ENCODE measurements around the gene ZSWIM1.

Gene ZSWIM1

DNA sequence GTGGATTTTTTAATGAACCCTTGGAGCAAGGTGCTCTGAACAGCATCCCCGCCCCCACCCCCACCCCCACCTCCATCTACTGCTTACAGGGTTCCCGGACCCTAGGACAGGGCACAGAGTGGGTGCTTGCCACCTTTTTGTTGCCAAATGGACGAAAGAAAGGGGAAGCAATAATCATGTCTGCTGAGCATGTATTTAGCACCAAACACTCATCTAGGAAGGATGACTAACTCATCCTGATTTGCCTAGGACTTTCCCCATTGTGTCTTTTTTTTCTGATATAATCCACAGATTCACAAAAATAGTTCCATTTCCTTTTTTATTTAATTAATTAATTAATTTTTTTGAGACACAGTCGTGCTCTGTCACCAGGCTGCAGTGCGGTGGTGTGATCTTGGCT is 32.1 kb downstream of the ZSWIM1 start:
- no peak for TF ChIP-seq CTCF (IDR thresholded peaks at IDR 0.05; ENCODE audit: low read depth, low read length)
- DNase-seq (ENCODE audit: low read depth in 2 of 2), result peak in 1 of 2 donors; percentile 42

DNA sequence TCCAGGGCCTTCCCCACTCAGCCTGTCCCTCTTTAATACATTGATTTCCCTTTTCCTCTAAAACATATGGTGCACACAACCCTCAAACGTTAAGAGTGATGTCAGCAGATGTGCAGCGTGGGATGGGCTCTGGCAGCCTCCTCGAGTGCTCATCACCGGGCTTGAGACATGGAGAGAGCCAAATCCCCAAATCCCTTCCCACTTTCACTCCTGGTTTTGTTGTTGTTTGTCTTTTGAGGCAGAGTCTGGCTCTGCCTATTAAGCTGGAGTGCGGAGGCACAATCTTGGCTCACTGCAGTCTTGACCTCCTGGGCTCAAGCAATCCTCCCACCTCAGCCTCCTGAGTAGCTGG is 36.7 kb downstream of the ZSWIM1 start:
- no peak for TF ChIP-seq CTCF (IDR thresholded peaks at IDR 0.05; ENCODE audit: low read depth, low read length)
- peak; percentile 54 to 79 for DNase-seq (ENCODE audit: low read depth in 2 of 2)

More for the DNA sequence above, 32.1 kb downstream of the ZSWIM1 start:
- H3K4me3 ChIP-seq (replicated peaks in 1 of 2; ENCODE audit: low read depth in 2 of 2, low read length in 2 of 2), result no peak overlapping the region

GRCh38 chr20:45918182-45918737 is 37.2 kb downstream of the ZSWIM1 start:
- peak; percentile 54 to 71 for DNase-seq (ENCODE audit: low read depth in 2 of 2)
- no peak overlapping the region for H3K4me3 ChIP-seq (replicated peaks in 1 of 2; ENCODE audit: low read depth in 2 of 2, low read length in 2 of 2)
- no peak for TF ChIP-seq CTCF (IDR thresholded peaks at IDR 0.05; ENCODE audit: low read depth, low read length)

More for the DNA sequence above, 36.7 kb downstream of the ZSWIM1 start:
- H3K4me3 ChIP-seq (replicated peaks in 1 of 2; ENCODE audit: low read depth in 2 of 2, low read length in 2 of 2), result no peak overlapping the region

- H3K4me3 ChIP-seq (replicated peaks in 1 of 2; ENCODE audit: low read depth in 2 of 2, low read length in 2 of 2), result no peak overlapping the region
- peak; percentile 27 to 48 for DNase-seq (ENCODE audit: low read depth in 2 of 2)
- no peak for TF ChIP-seq CTCF (IDR thresholded peaks at IDR 0.05; ENCODE audit: low read depth, low read length)
Observed at GRCh38 chr20:45918779-45919537, 37.9 kb downstream of the ZSWIM1 start.

DNA sequence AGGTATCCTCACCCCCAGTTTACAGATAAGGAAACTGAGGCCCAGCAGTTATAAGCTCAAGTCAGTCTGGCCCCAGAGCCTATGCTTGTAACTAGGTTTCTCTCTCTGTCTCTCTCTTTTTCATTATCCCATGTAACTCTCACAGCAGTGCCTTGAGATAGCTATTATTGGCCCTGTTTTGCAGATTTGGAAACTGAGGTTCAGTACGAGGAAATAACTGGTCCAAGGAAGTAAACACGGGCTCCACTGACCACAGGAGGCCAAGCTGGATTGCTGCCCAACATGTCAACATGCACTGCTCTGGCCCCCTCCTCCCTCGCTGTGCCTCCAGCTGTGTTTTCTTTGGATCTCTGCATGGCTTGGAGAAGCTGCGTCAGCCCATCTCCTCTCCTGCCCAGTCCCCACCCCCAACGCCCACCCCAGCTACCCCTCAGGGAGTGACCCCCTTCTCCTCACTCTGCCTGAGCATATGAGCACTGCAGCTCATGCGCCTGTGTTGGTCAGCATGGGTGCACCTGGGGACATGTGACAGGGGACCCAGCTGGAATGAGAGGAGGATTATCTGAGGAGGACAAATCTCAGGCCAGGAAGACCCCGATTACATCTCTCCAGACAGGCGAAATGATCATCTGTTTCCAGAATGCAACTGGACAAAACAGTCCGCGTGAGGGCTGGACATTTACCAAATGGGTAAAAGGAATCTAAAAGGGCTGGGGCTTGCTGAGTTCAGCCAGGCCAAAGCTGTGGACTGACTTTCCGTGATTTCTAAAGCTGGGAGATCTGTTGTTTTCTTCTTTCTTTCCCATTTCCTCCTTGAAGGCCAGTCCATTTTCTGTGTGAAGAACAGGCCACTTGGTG is 38.7 kb downstream of the ZSWIM1 start:
- no peak for TF ChIP-seq CTCF (IDR thresholded peaks at IDR 0.05; ENCODE audit: low read depth, low read length)
- peak; percentile 87 to 96 for DNase-seq (ENCODE audit: low read depth in 2 of 2)
- H3K4me3 ChIP-seq (replicated peaks in 1 of 2; ENCODE audit: low read depth in 2 of 2, low read length in 2 of 2), result no peak overlapping the region

DNA sequence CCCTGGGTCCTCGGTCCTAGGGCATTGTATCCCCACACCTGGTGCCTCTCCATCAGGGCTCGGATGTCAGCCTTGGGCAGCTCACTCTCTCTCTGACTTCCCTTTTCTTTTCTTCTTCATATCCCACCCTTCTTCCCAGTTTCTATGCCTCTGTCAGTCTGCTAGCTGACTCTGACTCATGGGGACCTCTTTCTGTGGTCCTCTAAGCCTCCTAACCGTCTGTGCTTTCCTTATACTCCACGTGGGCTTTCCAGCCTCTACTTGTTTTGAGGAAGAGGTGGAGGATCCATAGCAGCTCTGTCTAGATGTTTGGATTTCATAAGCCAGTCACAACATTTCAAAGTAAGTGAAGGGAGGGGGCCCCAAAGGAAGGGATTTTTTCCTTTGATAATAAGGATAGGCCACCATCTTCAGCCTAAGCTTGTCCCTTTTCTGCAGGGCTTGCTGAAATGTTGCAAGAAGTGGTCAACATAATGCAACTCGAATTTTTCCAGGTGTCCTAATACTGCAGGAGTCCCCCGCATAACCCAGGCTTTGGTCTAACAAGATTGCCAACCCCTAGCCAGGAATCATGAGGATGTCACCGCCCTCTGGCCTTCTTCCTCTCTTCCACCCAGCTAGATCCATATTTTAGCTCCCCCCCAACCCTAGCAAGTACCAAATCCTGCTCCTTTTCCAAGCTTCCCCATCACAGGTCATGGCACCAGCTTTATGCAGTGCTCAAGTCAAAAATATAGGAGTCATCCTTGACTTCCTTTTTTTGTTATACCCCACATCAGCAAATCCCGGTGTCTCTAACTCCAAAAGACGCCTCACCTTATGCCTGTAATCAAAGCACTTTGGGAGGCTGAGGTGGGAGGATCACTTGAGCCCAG is 39.7 kb downstream of the ZSWIM1 start:
- no peak for DNase-seq (ENCODE audit: low read depth in 2 of 2)
- no peak for TF ChIP-seq CTCF (IDR thresholded peaks at IDR 0.05; ENCODE audit: low read depth, low read length)
- no peak overlapping the region for H3K4me3 ChIP-seq (replicated peaks in 1 of 2; ENCODE audit: low read depth in 2 of 2, low read length in 2 of 2)
